Measurements from ENCODE around the gene PROSER2.

PROSER2 gene

GRCh38 chr10:11795101-11795920 is 27.8 kb upstream of the PROSER2 start:
- TF ChIP-seq GATA1 (IDR thresholded peaks at IDR 0.05; ENCODE audit: low read depth, low read length), result no peak
- TF ChIP-seq POLR2A (IDR thresholded peaks at IDR 0.05; ENCODE audit: low read length), result no peak
- no peak for DNase-seq

GRCh38 chr10:11796474-11796873 is 26.7 kb upstream of the PROSER2 start:
- no peak for DNase-seq
- TF ChIP-seq POLR2A (IDR thresholded peaks at IDR 0.05; ENCODE audit: low read length), result no peak
- TF ChIP-seq GATA1 (IDR thresholded peaks at IDR 0.05; ENCODE audit: low read depth, low read length), result no peak

GRCh38 chr10:11797281-11797680 is 25.9 kb upstream of the PROSER2 start:
- no peak for DNase-seq
- TF ChIP-seq GATA1 (IDR thresholded peaks at IDR 0.05; ENCODE audit: low read depth, low read length) (no peak), POLR2A (IDR thresholded peaks at IDR 0.05; ENCODE audit: low read length) (no peak)

GRCh38 chr10:11797847-11798633 is 25.1 kb upstream of the PROSER2 start:
- no peak for TF ChIP-seq POLR2A (IDR thresholded peaks at IDR 0.05; ENCODE audit: low read length)
- no peak for TF ChIP-seq GATA1 (IDR thresholded peaks at IDR 0.05; ENCODE audit: low read depth, low read length)
- no peak for DNase-seq

GRCh38 chr10:11798845-11799735 is 24.1 kb upstream of the PROSER2 start:
- TF ChIP-seq GATA1 (IDR thresholded peaks at IDR 0.05; ENCODE audit: low read depth, low read length) (no peak), POLR2A (IDR thresholded peaks at IDR 0.05; ENCODE audit: low read length) (no peak)
- DNase-seq, result no peak

GRCh38 chr10:11799736-11800080 is 23.4 kb upstream of the PROSER2 start:
- DNase-seq, result no peak
- TF ChIP-seq POLR2A (IDR thresholded peaks at IDR 0.05; ENCODE audit: low read length) (no peak), GATA1 (IDR thresholded peaks at IDR 0.05; ENCODE audit: low read depth, low read length) (no peak)

- DNase-seq, result no peak
- TF ChIP-seq POLR2A (IDR thresholded peaks at IDR 0.05; ENCODE audit: low read length), result no peak
- no peak for TF ChIP-seq GATA1 (IDR thresholded peaks at IDR 0.05; ENCODE audit: low read depth, low read length)
Measured at GRCh38 chr10:11804336-11804735, 18.8 kb upstream of the PROSER2 start.

GRCh38 chr10:11805792-11806191 is 17.4 kb upstream of the PROSER2 start:
- no peak for TF ChIP-seq POLR2A (IDR thresholded peaks at IDR 0.05; ENCODE audit: low read length)
- no peak for TF ChIP-seq GATA1 (IDR thresholded peaks at IDR 0.05; ENCODE audit: low read depth, low read length)

GRCh38 chr10:11806706-11807105 is 16.4 kb upstream of the PROSER2 start:
- no peak for TF ChIP-seq GATA1 (IDR thresholded peaks at IDR 0.05; ENCODE audit: low read depth, low read length)
- no peak for TF ChIP-seq POLR2A (IDR thresholded peaks at IDR 0.05; ENCODE audit: low read length)
- DNase-seq, result no peak

More at GRCh38 chr10:11805792-11806191, 17.4 kb upstream of the PROSER2 start:
- no peak for DNase-seq

GRCh38 chr10:11808808-11809207 is 14.3 kb upstream of the PROSER2 start:
- no peak for DNase-seq
- no peak for TF ChIP-seq GATA1 (IDR thresholded peaks at IDR 0.05; ENCODE audit: low read depth, low read length)
- no peak for TF ChIP-seq POLR2A (IDR thresholded peaks at IDR 0.05; ENCODE audit: low read length)

GRCh38 chr10:11810313-11810766 is 12.8 kb upstream of the PROSER2 start:
- no peak for DNase-seq
- no peak for TF ChIP-seq POLR2A (IDR thresholded peaks at IDR 0.05; ENCODE audit: low read length)
- no peak for TF ChIP-seq GATA1 (IDR thresholded peaks at IDR 0.05; ENCODE audit: low read depth, low read length)

- TF ChIP-seq GATA1 (IDR thresholded peaks at IDR 0.05; ENCODE audit: low read depth, low read length) (no peak), POLR2A (IDR thresholded peaks at IDR 0.05; ENCODE audit: low read length) (no peak)
- no peak for DNase-seq
Measured at GRCh38 chr10:11810973-11811372, 12.2 kb upstream of the PROSER2 start.

GRCh38 chr10:11813177-11813576 is 10.0 kb upstream of the PROSER2 start:
- TF ChIP-seq GATA1 (IDR thresholded peaks at IDR 0.05; ENCODE audit: low read depth, low read length) (no peak), POLR2A (IDR thresholded peaks at IDR 0.05; ENCODE audit: low read length) (no peak)
- DNase-seq, result no peak
